BLaER1 treated with 17β-estradiol and CSF1 and Interleukin-3, amounts not matched to agents 10 nM and 100 nM (cell line): ENCODE results near the gene NRAP.

Experiments
- H3K27ac ChIP-seq, 11 experiments: shearing (Covaris generic); formaldehyde crosslinking; 2 replicates each; pipeline ENCODE4 v1.8.1; 2022
- H3K27me3 ChIP-seq, 11 experiments: shearing (Covaris generic); formaldehyde crosslinking; 2 replicates each; pipeline ENCODE4 v1.8.1; 2022
- H3K36me3 ChIP-seq, 11 experiments: shearing (Covaris generic); formaldehyde crosslinking; 2 replicates each; pipeline ENCODE4 v1.8.1; 2022
- H3K4me1 ChIP-seq, 10 experiments: shearing (Covaris generic); formaldehyde crosslinking; 2 replicates each; pipeline ENCODE4 v1.8.1; 2022
- H3K4me2 ChIP-seq, 11 experiments: shearing (Covaris generic); formaldehyde crosslinking; 2 replicates each; pipeline ENCODE4 v1.8.1; 2022
- H3K4me3 ChIP-seq, 10 experiments: shearing (Covaris generic); formaldehyde crosslinking; 2 replicates each; pipeline ENCODE4 v1.8.1; 2022
- H3K9ac ChIP-seq, 11 experiments: shearing (Covaris generic); formaldehyde crosslinking; 2 replicates each; pipeline ENCODE4 v1.8.1; 2022
- H3K9me3 ChIP-seq, 11 experiments: shearing (Covaris generic); formaldehyde crosslinking; replicated peaks in 1 of 11; 2 replicates each; pipeline ENCODE4 v1.8.1; 2022
- H4K20me1 ChIP-seq, 11 experiments: shearing (Covaris generic); formaldehyde crosslinking; 2 replicates each; pipeline ENCODE4 v1.8.1; 2022
- Cebpa-rat ChIP-seq, 11 experiments: shearing (Covaris generic); IDR thresholded peaks; 2 replicates each; pipeline ENCODE4 v1.8.1; 2022

Gene NRAP

GRCh38 chr10:113663908-113664307, at the start of gene NRAP:
Gene NRAP (minus strand): TSS chr10:113664041. CDS start chr10:113663882, 159 bp downstream.
- Histone ChIP-seq H3K9ac (no peak within 1 kb of the TSS), H3K4me1 (peaks cover 11 to 21% (median 15%) of the 10 kb centered on the region in 10 experiments; a peak in 18 of 20 replicates), H3K4me2 (no peak within 1 kb of the TSS), H3K36me3 (no peaks in the 10 kb centered on the region), H3K27me3 (no peaks in the 10 kb centered on the region), H3K4me3 (no peak within 1 kb of the TSS), H3K27ac (no peak within 1 kb of the TSS), H4K20me1 (no peaks in the 10 kb centered on the region), H3K9me3 (no peaks in the 10 kb centered on the region)
- TF ChIP-seq Cebpa-rat (IDR thresholded peaks at IDR 0.05) = no peak

- no peak overlapping the region for H3K4me2 ChIP-seq
- H3K9me3 ChIP-seq = peaks cover 0 to 25% (median 10%) of the 10 kb centered on the region in 11 experiments; a peak in 10 of 22 replicates
- H4K20me1 ChIP-seq = peaks cover 0 to 91% (median 24%) of the 10 kb centered on the region in 11 experiments; a peak in 15 of 22 replicates
These were observed 49.8 kb upstream of the NRAP start for GRCh38 chr10:113713640-113713982.

GRCh38 chr10:113712755-113713639, 49.2 kb upstream of the NRAP start:
- H3K27me3 ChIP-seq = peaks cover 0 to 3% (median 0%) of the 10 kb centered on the region in 11 experiments; a peak in 2 of 22 replicates
- no peak for TF ChIP-seq Cebpa-rat (IDR thresholded peaks at IDR 0.05)
- no peak overlapping the region for H3K9ac ChIP-seq
- peaks cover 4 to 25% (median 15%) of the 10 kb centered on the region in 10 experiments; a peak in 16 of 20 replicates for H3K4me1 ChIP-seq
- no peak overlapping the region for H3K27ac ChIP-seq
- H3K4me2 ChIP-seq = no peak overlapping the region
- H3K4me3 ChIP-seq = no peak overlapping the region
- H3K36me3 ChIP-seq = peaks cover 32 to 67% (median 47%) of the 10 kb centered on the region in 11 experiments
- H4K20me1 ChIP-seq = peaks cover 0 to 90% (median 24%) of the 10 kb centered on the region in 11 experiments; a peak in 15 of 22 replicates
- H3K9me3 ChIP-seq = peaks cover 0 to 23% (median 7%) of the 10 kb centered on the region in 11 experiments; a peak in 10 of 22 replicates

More at GRCh38 chr10:113713640-113713982, 49.8 kb upstream of the NRAP start:
- Histone ChIP-seq H3K9ac (no peak overlapping the region), H3K4me1 (peaks cover 4 to 25% (median 12%) of the 10 kb centered on the region in 10 experiments; a peak in 16 of 20 replicates), H3K27me3 (peaks cover 0 to 3% (median 0%) of the 10 kb centered on the region in 11 experiments; a peak in 2 of 22 replicates), H3K27ac (no peak overlapping the region), H3K36me3 (peaks cover 34 to 67% (median 52%) of the 10 kb centered on the region in 11 experiments), H3K4me3 (no peak overlapping the region)
- TF ChIP-seq Cebpa-rat (IDR thresholded peaks at IDR 0.05) = no peak

- H3K4me2 ChIP-seq = no peak overlapping the region
- no peak overlapping the region for H3K4me3 ChIP-seq
- no peak overlapping the region for H3K9ac ChIP-seq
- H3K36me3 ChIP-seq = peaks cover 22 to 62% (median 39%) of the 10 kb centered on the region in 11 experiments
- no peak for TF ChIP-seq Cebpa-rat (IDR thresholded peaks at IDR 0.05)
- peaks cover 0 to 13% (median 0%) of the 10 kb centered on the region in 11 experiments; a peak in 4 of 22 replicates for H3K9me3 ChIP-seq
- peaks cover 0 to 3% (median 0%) of the 10 kb centered on the region in 11 experiments; a peak in 2 of 22 replicates for H3K27me3 ChIP-seq
- H4K20me1 ChIP-seq = peaks cover 3 to 96% (median 28%) of the 10 kb centered on the region in 11 experiments; a peak in 17 of 22 replicates
- no peak overlapping the region for H3K27ac ChIP-seq
- H3K4me1 ChIP-seq = peaks cover 10 to 24% (median 19%) of the 10 kb centered on the region in 10 experiments; a peak in 17 of 20 replicates
These were observed 48.2 kb upstream of the NRAP start for GRCh38 chr10:113712024-113712423.

- peaks cover 0 to 12% (median 0%) of the 10 kb centered on the region in 11 experiments; a peak in 4 of 22 replicates for H3K9me3 ChIP-seq
- TF ChIP-seq Cebpa-rat (IDR thresholded peaks at IDR 0.05) = no peak
- no peak overlapping the region for H3K4me3 ChIP-seq
- H3K9ac ChIP-seq = no peak overlapping the region
- peaks cover 18 to 65% (median 39%) of the 10 kb centered on the region in 11 experiments; a peak in 21 of 22 replicates for H3K36me3 ChIP-seq
- H3K4me2 ChIP-seq = no peak overlapping the region
- peaks cover 5 to 90% (median 33%) of the 10 kb centered on the region in 11 experiments; a peak in 17 of 22 replicates for H4K20me1 ChIP-seq
- no peak overlapping the region for H3K27ac ChIP-seq
- H3K27me3 ChIP-seq = peaks cover 0 to 3% (median 0%) of the 10 kb centered on the region in 11 experiments; a peak in 2 of 22 replicates
- peaks cover 6 to 22% (median 12%) of the 10 kb centered on the region in 10 experiments; a peak in 17 of 20 replicates for H3K4me1 ChIP-seq
These were observed 47.3 kb upstream of the NRAP start for GRCh38 chr10:113711142-113711541.

- Histone ChIP-seq H3K36me3 (peaks cover 10 to 53% (median 29%) of the 10 kb centered on the region in 11 experiments; a peak in 21 of 22 replicates), H3K9ac (no peak overlapping the region), H3K4me1 (peaks cover 0 to 22% (median 7%) of the 10 kb centered on the region in 10 experiments; a peak in 6 of 20 replicates), H3K27me3 (no peaks in the 10 kb centered on the region; a peak in 1 of 22 replicates), H3K9me3 (no peaks in the 10 kb centered on the region; a peak in 1 of 22 replicates), H3K4me3 (no peak overlapping the region), H4K20me1 (peaks cover 5 to 80% (median 25%) of the 10 kb centered on the region in 11 experiments; a peak in 16 of 22 replicates), H3K27ac (no peak overlapping the region), H3K4me2 (no peak overlapping the region)
- TF ChIP-seq Cebpa-rat (IDR thresholded peaks at IDR 0.05) = no peak
These were observed 45.5 kb upstream of the NRAP start for GRCh38 chr10:113709221-113709838.

GRCh38 chr10:113708640-113709039, 44.8 kb upstream of the NRAP start:
- H3K9me3 ChIP-seq = no peaks in the 10 kb centered on the region
- no peak overlapping the region for H3K9ac ChIP-seq
- peaks cover 6 to 47% (median 29%) of the 10 kb centered on the region in 11 experiments; a peak in 19 of 22 replicates for H3K36me3 ChIP-seq
- H4K20me1 ChIP-seq = peaks cover 5 to 73% (median 25%) of the 10 kb centered on the region in 11 experiments; a peak in 16 of 22 replicates
- H3K27ac ChIP-seq = no peak overlapping the region
- TF ChIP-seq Cebpa-rat (IDR thresholded peaks at IDR 0.05) = no peak
- H3K4me2 ChIP-seq = no peak overlapping the region
- H3K4me1 ChIP-seq = peaks cover 0 to 22% (median 7%) of the 10 kb centered on the region in 10 experiments; a peak in 6 of 20 replicates
- H3K27me3 ChIP-seq = no peaks in the 10 kb centered on the region
- H3K4me3 ChIP-seq = no peak overlapping the region

- no peak overlapping the region for H3K27ac ChIP-seq
- no peak for TF ChIP-seq Cebpa-rat (IDR thresholded peaks at IDR 0.05)
- no peak overlapping the region for H3K4me3 ChIP-seq
- H3K4me1 ChIP-seq = peaks cover 0 to 22% (median 7%) of the 10 kb centered on the region in 10 experiments; a peak in 6 of 20 replicates
- no peak overlapping the region for H3K4me2 ChIP-seq
- H3K9ac ChIP-seq = no peak overlapping the region
- no peaks in the 10 kb centered on the region for H3K27me3 ChIP-seq
- peaks cover 13 to 63% (median 34%) of the 10 kb centered on the region in 11 experiments; a peak in 21 of 22 replicates for H3K36me3 ChIP-seq
- H3K9me3 ChIP-seq = no peaks in the 10 kb centered on the region
- H4K20me1 ChIP-seq = peaks cover 5 to 54% (median 19%) of the 10 kb centered on the region in 11 experiments; a peak in 16 of 22 replicates
These were observed 42.8 kb upstream of the NRAP start for GRCh38 chr10:113706623-113707022.
